IMR-90 (cell line): ENCODE results near the gene CDK11B. TPM values are rescaled to one million over a fixed set of nuclear protein-coding genes. Genes with fewer than 3 reads are reported as not detected.

Experiments
- ATAC-seq: fragments of 200-7000 bp; cut with Tn5 transposase; 2 replicates; pipeline ENCODE4 v1.9.1; 2020; ENCODE audit warnings: low read depth, mild to moderate bottlenecking, moderate library complexity
- BruUV-seq: library from RNA; stranded (reverse); fragments of 400-500 nt; replicated peaks from 2 replicates; lab custom pipeline; 2021; lab: Mats Ljungman, UMichigan
- CTCF ChIA-PET: fragments of 300-600 bp; formaldehyde crosslinking; extraction: SDS; loops from one replicate; lab custom pipeline; 2021; ENCODE audit warnings: antibody characterized with exemption; lab: Yijun Ruan, JAX
- POLR2A ChIA-PET: fragments of 300-600 bp; sonication (Branson Sonifier 250); formaldehyde crosslinking; loops from one replicate; lab custom pipeline; 2022; ENCODE audit warnings: antibody characterized with exemption; ENCODE audit not compliant: unreplicated experiment; lab: Charles Lee
- DNase-seq: peaks from one replicate; pipeline ENCODE4 v3.0.0; 2013
- H2AFZ ChIP-seq: replicated peaks from 2 replicates; pipeline ENCODE3; 2013; ENCODE audit warnings: low read length, mild to moderate bottlenecking; ENCODE audit not compliant: poor library complexity
- H2AK5ac ChIP-seq: 2 replicates; pipeline ENCODE4 v1.6.1; 2013; ENCODE audit warnings: low read depth, low read length, inconsistent platforms
- H2AK9ac ChIP-seq: replicated peaks from 2 replicates; pipeline ENCODE3; 2013; ENCODE audit warnings: mild to moderate bottlenecking, low read depth, low read length, moderate library complexity; ENCODE audit not compliant: poor library complexity
- H2BK120ac ChIP-seq: 2 replicates; pipeline ENCODE4 v1.6.1; 2013; ENCODE audit warnings: low read depth, low read length, inconsistent platforms
- H2BK15ac ChIP-seq: 3 replicates; pipeline ENCODE4 v1.6.1; 2013; ENCODE audit warnings: low read depth, low read length, inconsistent platforms
- H2BK20ac ChIP-seq: 2 replicates; pipeline ENCODE4 v1.6.1; 2013; ENCODE audit warnings: low read depth, mild to moderate bottlenecking, inconsistent platforms, low read length, moderate library complexity
- H2BK5ac ChIP-seq: 2 replicates; pipeline ENCODE4 v1.6.1; 2013; ENCODE audit warnings: mild to moderate bottlenecking, low read depth, low read length, inconsistent platforms; ENCODE audit not compliant: poor library complexity, severe bottlenecking
- H3K14ac ChIP-seq: replicated peaks from 2 replicates; pipeline ENCODE4 v1.6.1; 2013; ENCODE audit warnings: low read depth, low read length, inconsistent platforms
- H3K18ac ChIP-seq: 2 replicates; pipeline ENCODE4 v1.6.1; 2013; ENCODE audit warnings: low read depth, low read length, control low read depth
- H3K23ac ChIP-seq: 2 replicates; pipeline ENCODE4 v1.6.1; 2013; ENCODE audit warnings: low read depth, low read length, inconsistent platforms
- H3K27ac ChIP-seq: 2 replicates; pipeline ENCODE4 v1.5.1; 2013; ENCODE audit warnings: mild to moderate bottlenecking, control low read depth, low read length; ENCODE audit not compliant: insufficient read depth
- H3K27me3 ChIP-seq: 2 replicates; pipeline ENCODE4 v1.6.1; 2013; ENCODE audit warnings: low read length; ENCODE audit not compliant: control insufficient read depth, insufficient read depth
- H3K36me3 ChIP-seq: 2 replicates; pipeline ENCODE4 v1.6.1; 2013; ENCODE audit warnings: low read length, mixed read lengths; ENCODE audit not compliant: control insufficient read depth, insufficient read depth
- H3K4ac ChIP-seq: 2 replicates; pipeline ENCODE4 v1.6.1; 2013; ENCODE audit warnings: low read depth, low read length, inconsistent platforms
- H3K4me1 ChIP-seq: 2 replicates; pipeline ENCODE4 v1.6.1; 2013; ENCODE audit warnings: low read length, mixed read lengths; ENCODE audit not compliant: control insufficient read depth, insufficient read depth
- H3K4me2 ChIP-seq: 2 replicates; pipeline ENCODE4 v1.6.1; 2013; ENCODE audit warnings: low read depth, mild to moderate bottlenecking, control low read depth, low read length, moderate library complexity
- H3K4me3 ChIP-seq: 2 replicates; pipeline ENCODE4 v1.5.1; 2013; ENCODE audit warnings: low read depth, mild to moderate bottlenecking, control low read depth, low read length, moderate library complexity; ENCODE audit not compliant: insufficient read depth
- H3K56ac ChIP-seq: 2 replicates; pipeline ENCODE4 v1.6.1; 2013; ENCODE audit warnings: low read length, inconsistent platforms; ENCODE audit not compliant: insufficient read depth; ENCODE audit errors: extremely low read depth
- H3K79me1 ChIP-seq, 2 experiments: 2 replicates each; pipeline ENCODE4 v1.6.1; 2013; ENCODE audit warnings: low read length in 2 of 2, inconsistent platforms in 1 of 2, low read depth in 1 of 2
- H3K9ac ChIP-seq: 2 replicates; pipeline ENCODE4 v1.6.1; 2013; ENCODE audit warnings: low read depth, low read length, control low read depth
- H3K9me1 ChIP-seq: 2 replicates; pipeline ENCODE4 v1.6.1; 2013; ENCODE audit warnings: low read length, inconsistent platforms; ENCODE audit not compliant: insufficient read depth
- H3K9me3 ChIP-seq: 2 replicates; pipeline ENCODE4 v1.6.1; 2013; ENCODE audit warnings: low read length; ENCODE audit not compliant: control insufficient read depth, insufficient read depth
- H4K20me1 ChIP-seq: 2 replicates; pipeline ENCODE4 v1.6.1; 2013; ENCODE audit warnings: low read length, inconsistent platforms; ENCODE audit not compliant: insufficient read depth
- H4K5ac ChIP-seq: 2 replicates; pipeline ENCODE4 v1.6.1; 2013; ENCODE audit warnings: mild to moderate bottlenecking, low read depth, low read length, control low read depth
- H4K8ac ChIP-seq, 2 experiments: 2 replicates each; pipeline ENCODE4 v1.6.1; 2013; ENCODE audit warnings: low read depth in 2 of 2, low read length in 2 of 2, control low read depth in 1 of 2, inconsistent platforms in 1 of 2
- H4K91ac ChIP-seq: 2 replicates; pipeline ENCODE4 v1.6.1; 2013; ENCODE audit warnings: low read depth, low read length, inconsistent platforms; ENCODE audit not compliant: insufficient read depth
- FOS ChIP-seq: fragments of 150-350 bp; IDR thresholded peaks from 2 replicates; pipeline ENCODE4 v1.6.1; 2016; ENCODE audit warnings: low read depth, low read length
- MAZ ChIP-seq: IDR thresholded peaks from 2 replicates; pipeline ENCODE4 v1.6.1; 2012; ENCODE audit warnings: low read depth, mild to moderate bottlenecking, low read length, improper control_type of control experiment, moderate library complexity, borderline replicate concordance
- MXI1 ChIP-seq: IDR thresholded peaks from 2 replicates; pipeline ENCODE4 v1.6.1; 2012; ENCODE audit warnings: low read depth, mild to moderate bottlenecking, low read length, moderate library complexity, borderline replicate concordance
- RCOR1 ChIP-seq: IDR thresholded peaks from 2 replicates; pipeline ENCODE4 v1.6.1; 2012; ENCODE audit warnings: mild to moderate bottlenecking, low read length, improper control_type of control experiment; ENCODE audit not compliant: insufficient replicate concordance
- SMC3 ChIP-seq: fragments of 150-350 bp; IDR thresholded peaks from 2 replicates; pipeline ENCODE4 v1.6.1; 2016; ENCODE audit warnings: low read depth, mild to moderate bottlenecking, antibody characterized with exemption, low read length, moderate library complexity
- WGBS, 2 experiments: methylation state at CpG; one replicate each; pipeline versions ENCODE4 v1.1.5 to v1.1.7; 2013; ENCODE audit warnings: missing lambda C conversion rate in 2 of 2; ENCODE audit not compliant: insufficient read length in 1 of 2; ENCODE audit errors: extremely low coverage in 2 of 2; 5-methylcytosine and 5-hydroxymethylcytosine counted together
- dilution Hi-C: fragments of 300-500 bp; cut with HindIII; formaldehyde crosslinking; loops from one replicate; pipeline ENCODE4 v1.14.3; 2018; ENCODE audit warnings: low sequenced_read_pairs; ENCODE audit not compliant: unreplicated experiment
- in situ Hi-C: fragments of 300-500 bp; cut with MboI; formaldehyde crosslinking; loops from 3 replicates; pipeline ENCODE4 v1.14.3; 2019; ENCODE audit warnings: low sequenced_read_pairs, inconsistent platforms, mixed read lengths
- intact Hi-C: fragments of 100-400 bp; cut with micrococcal nuclease; formaldehyde crosslinking; loops from 2 replicates; pipeline ENCODE4 v1.10.0; 2022
- polyA plus RNA-seq, 3 experiments: library from polyadenylated mRNA; depleted of rRNA; stranded (reverse); fragments of >200 nt; gene quantifications; 2 replicates each; pipeline ENCODE4 v1.2.3, GENCODE V29; 2012; ENCODE audit warnings: low replicate concordance in 1 of 3
- total RNA-seq: library from RNA; depleted of rRNA; stranded (reverse); fragments of >200 nt; gene quantifications from 2 replicates; pipeline ENCODE4 v1.2.3, GENCODE V29; 2012

CDK11B gene
- total and polyA plus RNA-seq, 2 of the 4 experiments (the other 2 are of a cell fraction), result 8.2 to 19.1 TPM

DNA sequence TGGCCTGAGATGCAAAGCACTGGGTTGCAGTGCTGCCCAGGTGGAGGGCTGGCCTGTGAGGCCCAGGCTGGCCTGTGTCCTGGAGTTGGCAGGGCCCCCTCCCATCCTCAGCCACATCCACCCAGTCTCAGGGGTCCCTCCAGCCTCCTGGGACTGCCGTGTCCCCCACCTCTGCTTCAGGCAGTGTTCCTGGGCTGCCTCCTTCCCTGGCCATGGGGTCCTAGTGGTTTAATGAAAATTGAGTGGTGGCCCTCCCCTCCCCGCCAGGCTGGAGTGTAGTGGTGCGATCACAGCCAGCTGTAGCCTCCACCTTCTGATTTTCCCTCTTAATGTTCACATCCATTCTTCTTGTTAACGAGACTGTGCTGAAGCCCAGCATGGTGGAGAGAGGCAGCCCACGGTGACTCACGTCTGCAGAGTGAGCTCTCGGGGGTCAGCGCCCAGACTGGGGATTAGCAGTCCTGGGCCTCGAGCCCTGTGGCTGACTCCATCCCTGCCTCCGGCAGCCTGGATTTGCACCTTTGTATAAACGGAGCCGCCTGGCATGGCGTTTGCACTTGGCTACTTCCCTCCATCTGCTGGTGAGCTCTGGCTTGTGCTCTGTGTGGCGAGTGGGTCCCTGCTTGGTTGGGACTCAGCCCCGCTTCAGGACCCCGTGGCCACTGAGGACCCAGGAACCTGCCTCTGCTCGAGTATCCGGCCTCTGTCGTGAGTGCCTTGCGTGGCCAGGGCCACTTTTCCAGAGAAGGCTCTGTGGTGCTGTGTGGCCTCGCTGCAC is 36.6 kb downstream of the CDK11B start:
- peak; percentile 70 for ATAC-seq
- H3K4ac ChIP-seq, result no peak overlapping the region
- no peaks in the 10 kb centered on the region for H3K27me3 ChIP-seq
- no peak overlapping the region for H3K23ac ChIP-seq
- ChIA-PET CTCF (no interaction called here), POLR2A (no interaction called here)
- H2BK15ac ChIP-seq, result no peak overlapping the region
- no peaks in the 10 kb centered on the region for H3K9me3 ChIP-seq
- H3K4me1 ChIP-seq, result peaks cover 3% of the 10 kb centered on the region; the same call in 1 of the 2 replicates
- no peak overlapping the region for H4K91ac ChIP-seq
- dilution Hi-C loops, result no loop called here
- no peak overlapping the region for H2BK5ac ChIP-seq
- H3K79me1 ChIP-seq, result peaks cover 5 to 40% of the 10 kb centered on the region in 2 experiments; a peak in 3 of 4 replicates
- DNase-seq, result peak; percentile 61
- no peak overlapping the region for H2AFZ ChIP-seq
- no peaks in the 10 kb centered on the region for H3K9me1 ChIP-seq
- H3K27ac ChIP-seq, result no peak overlapping the region
- no peak overlapping the region for H3K18ac ChIP-seq
- in situ Hi-C loops, result no loop called here
- no peak overlapping the region for H2BK20ac ChIP-seq
- peaks cover 26% of the 10 kb centered on the region; the same call in 1 of the 2 replicates for H3K36me3 ChIP-seq
- no peak overlapping the region for H2BK120ac ChIP-seq
- H3K4me3 ChIP-seq, result no peak overlapping the region
- TF ChIP-seq RCOR1 (no peak), FOS (0 out of 2 replicates have a peak, but pooled peaks have one; percentile 18), MAZ (no peak), SMC3 (no peak), MXI1 (0 out of 2 replicates have a peak, but pooled peaks have one; percentile 20)
- no peak overlapping the region for H4K8ac ChIP-seq
- intact Hi-C loops, result no loop called here
- H3K14ac ChIP-seq, result no peak overlapping the region
- H3K4me2 ChIP-seq, result no peak overlapping the region
- H3K9ac ChIP-seq, result no peak overlapping the region
- H4K5ac ChIP-seq, result no peak overlapping the region
- H4K20me1 ChIP-seq, result peaks cover 33% of the 10 kb centered on the region
- BruUV-seq, result no TSS peak
- H2AK5ac ChIP-seq, result no peak overlapping the region
- WGBS, 2 experiments, result 86% methylated on average over 10 of the region's 21 CpGs; no CpG with 5 or more reads in 1 of the 2 experiments
- peak overlapping the region; percentile 15 for H2AK9ac ChIP-seq
- no peak overlapping the region for H3K56ac ChIP-seq
